GM19324 (cell line): ENCODE measurements around the gene FUOM.
A peak's percentile ranks its signal among the peaks of the same experiment; 100 is the strongest.

Experiments
- ATAC-seq: cut with Tn5 transposase; IDR thresholded peaks from one replicate; pipeline ENCODE4 v1.9.1; 2021; ENCODE audit warnings: mild to moderate bottlenecking, moderate library complexity; ENCODE audit not compliant: unreplicated experiment, low FRiP score

FUOM gene, protein sequence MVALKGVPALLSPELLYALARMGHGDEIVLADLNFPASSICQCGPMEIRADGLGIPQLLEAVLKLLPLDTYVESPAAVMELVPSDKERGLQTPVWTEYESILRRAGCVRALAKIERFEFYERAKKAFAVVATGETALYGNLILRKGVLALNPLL

DNA sequence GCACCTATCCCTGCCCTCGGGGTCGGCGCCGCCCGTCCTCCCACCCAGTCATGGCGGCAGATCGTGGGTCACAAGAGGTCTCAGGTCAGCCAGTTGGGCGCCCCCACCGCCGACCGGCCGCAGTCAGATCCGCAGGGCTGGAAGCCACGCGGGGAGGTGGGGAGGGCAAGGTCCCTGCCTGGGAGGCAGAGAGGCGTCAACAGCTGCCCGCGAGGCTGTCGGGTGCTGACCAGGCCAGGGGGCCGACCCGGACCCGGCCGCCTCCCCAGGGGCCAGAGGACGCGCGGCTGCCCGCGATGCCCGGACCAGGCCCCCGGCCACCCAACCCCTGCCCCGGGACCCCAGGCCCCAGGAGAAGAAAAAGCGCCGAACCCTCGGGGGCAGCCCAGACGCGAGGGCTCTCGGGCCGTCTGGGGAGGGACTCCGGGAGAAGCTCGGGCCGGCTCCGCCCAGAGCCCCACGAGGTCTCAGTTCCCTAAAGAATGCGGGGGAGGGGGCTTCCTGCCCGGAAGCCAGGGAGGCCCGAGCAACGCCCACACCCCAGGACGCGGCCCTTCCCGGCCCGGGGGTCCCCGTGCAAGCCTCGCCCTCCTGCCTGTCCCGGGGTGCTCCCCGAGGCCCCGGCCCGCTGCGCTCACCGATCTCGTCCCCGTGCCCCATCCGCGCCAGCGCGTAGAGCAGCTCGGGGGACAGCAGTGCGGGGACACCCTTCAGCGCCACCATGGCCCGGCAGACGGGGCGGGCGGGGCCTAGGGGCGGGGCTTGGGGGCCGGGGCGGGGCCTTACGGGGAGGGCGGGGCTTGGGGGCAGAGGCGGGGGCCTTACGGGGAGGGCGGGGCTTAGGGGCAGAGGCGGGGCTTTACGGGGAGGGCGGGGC lies at the start of gene FUOM:
FUOM (minus strand) TSS at position 735 of the 877 bp plus-strand sequence; CDS start at position 723, 12 bp downstream.
- ATAC-seq, result peak; percentile 68

DNA sequence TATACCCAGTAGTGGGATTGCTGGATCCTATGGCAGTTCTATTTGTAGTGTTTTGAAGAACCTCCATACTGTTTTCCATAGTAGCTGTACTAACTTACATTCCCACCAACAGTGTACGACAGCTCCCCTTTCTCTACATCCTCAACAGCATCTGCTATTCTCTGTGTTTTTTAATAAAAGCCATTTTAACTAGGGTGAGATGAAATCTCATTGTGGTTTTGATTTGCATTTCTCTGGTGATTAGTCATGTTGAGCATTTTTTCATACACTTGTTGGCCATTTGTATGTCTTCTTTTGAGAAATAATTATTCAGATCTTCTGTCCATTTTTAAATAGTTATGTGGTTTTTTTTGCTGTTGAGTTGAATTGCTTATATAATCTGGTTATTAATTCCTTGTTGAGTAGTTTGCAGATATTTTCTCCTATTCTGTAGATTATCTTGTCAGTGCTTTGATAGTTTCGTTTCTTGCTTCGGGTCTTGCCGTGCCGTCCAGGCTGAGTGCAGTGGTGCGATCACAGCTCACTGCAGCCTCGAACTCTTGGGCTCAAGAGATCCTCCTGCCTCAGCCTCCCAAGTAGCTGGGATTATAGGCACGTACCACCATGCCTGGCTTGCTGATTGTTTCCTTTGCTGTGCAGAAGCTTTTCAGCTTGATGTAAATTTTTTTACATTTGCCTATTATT lies 48.2 kb upstream of the FUOM start:
- ATAC-seq, result no peak

DNA sequence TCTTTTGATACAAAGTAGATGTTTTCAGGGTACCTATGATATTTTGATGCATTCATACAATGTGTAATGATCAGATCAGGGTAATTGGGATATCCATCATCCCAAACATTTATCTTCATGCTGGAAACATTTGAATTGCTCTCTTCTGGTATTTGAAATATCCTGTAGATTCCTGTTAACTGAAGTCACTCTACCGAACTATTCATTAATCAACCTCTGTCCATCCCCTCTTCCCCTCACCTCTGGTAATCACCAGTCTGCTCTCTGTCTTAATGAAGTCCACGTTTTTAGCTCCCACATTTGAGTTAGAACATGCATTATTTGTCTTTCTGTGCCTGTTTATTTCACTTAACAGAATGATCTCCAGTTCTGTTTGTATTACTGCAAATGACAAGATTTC lies 47.5 kb upstream of the FUOM start:
- no peak for ATAC-seq

DNA sequence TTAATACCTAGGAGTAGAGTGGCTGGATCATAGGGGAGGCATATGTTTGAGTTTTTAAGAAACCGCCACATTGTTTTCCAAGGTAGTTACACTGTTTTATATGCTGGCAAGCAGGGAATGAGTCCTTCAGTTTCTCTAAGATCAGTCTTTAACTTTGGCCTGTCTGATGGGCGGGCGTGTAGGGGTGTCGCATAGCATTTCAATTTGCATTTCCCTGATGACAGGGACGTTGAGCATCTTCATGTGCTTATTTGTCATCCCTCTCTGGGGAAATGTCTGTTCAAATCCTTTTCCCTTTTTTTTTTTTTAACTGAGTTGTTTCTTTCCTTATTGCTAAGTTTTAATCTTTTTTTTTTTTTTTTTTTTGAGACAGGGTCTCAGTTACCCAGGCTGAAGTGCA lies 46.0 kb upstream of the FUOM start:
- no peak for ATAC-seq

DNA sequence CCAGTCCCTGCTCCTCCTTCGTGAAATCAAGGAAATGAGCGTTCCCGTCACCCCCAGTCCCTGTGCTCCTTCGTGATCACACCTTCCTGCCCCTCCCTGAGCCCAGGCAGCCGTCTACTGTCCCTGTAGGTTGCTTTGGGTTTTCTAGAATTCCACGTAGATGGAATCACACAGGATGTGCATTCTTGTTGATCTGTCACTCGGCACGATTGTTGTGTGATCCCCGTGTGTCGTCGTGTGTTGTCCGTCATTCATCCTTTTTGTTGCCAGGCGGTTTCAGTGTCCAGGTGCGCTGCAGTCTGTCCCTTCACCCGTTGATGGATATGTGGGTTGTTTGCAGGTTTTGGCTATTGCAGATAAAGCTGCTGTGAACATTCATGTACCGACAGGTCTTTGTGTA lies 45.5 kb upstream of the FUOM start:
- ATAC-seq, result no peak

DNA sequence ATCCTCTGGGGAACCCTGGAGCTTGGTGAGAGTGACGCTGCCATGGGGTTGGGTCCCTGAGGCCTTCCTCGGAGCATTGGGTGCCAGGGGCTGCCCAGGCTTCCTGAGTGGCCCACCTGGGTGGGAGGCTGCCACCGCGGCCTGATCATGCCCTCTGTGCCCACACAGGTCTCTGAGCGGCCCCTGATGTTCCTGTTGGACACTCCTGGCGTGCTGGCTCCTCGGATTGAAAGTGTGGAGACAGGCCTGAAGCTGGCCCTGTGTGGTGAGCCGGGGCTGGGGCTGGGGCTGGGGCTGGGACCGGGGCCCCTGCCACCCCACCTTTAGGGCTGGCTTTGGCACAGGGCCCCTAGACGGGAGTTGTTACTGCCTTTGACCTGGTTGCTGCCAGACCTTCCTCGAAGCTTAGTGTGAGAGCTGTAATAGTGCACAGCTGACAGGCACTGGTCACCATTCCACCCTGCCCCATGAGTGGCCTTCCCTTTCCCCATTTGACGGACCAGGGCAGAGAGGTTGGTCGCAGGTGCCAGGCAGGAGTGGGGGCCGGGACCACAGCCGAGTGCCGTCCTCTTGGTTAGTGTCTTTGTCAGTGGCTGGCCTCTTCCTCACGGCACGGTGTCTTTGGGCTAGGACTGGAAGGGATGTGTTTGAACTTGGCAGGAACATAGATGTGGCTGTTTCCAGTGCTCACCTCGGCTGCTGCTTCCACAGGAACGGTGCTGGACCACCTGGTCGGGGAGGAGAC lies 44.3 kb upstream of the FUOM start:
- no peak for ATAC-seq

DNA sequence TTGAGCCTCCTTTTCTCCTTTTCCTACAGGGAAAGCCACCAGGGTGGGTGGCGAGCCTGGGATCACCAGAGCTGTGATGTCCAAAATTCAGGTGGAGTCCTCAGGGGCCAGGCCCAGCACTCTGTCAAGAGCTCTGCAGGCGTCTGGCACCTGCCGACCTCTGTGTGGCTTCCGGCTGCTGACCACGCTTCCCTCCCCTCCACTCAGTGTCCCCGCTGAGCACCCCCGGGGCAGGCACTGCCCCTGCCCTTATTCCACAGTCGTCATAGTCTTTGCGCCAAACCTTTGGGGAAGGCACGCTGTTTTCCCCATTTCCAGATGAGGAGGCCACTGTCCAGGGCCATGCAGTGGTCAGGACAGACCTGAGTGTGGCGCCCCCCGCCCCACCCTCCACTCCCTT lies 43.7 kb upstream of the FUOM start:
- ATAC-seq, result no peak

DNA sequence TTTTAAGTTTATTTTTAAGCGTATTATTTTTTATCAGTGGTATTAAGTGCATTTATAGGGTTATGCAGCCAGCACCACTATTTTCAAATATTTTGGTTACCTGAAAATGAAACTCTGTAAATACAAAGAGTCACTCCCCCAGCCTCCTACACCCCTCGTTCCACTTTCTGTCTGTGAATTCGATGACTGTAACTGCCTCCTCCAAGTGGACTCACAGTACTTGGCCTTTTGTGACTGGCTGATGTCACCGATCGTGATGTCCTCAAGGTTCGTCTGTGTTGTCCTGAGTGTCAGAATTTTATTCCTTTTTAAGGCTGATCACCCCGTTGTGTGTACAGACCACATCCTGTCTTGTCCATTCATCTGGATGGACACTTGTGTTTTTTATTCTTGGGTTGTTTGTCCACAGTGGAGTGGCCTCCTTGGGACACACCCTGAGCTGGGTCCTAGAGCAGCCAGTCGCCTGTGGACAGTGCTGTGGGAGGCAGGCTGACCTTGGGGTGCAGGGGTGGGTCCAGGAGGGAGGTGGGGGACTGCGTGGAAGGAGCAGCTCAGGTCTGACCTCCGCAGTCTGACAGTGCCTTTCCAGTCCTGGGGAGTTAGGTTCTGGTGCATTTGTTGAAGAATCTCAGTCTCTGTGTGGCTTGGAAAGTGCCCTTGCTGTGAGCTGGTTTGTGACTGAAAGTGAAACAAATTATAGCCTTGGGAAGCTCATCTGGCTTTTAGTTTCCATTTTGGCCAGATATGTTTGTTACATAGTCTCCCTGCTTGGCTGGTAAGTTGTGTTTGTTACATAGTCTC lies 43.0 kb upstream of the FUOM start:
- ATAC-seq, result peak; percentile 74

DNA sequence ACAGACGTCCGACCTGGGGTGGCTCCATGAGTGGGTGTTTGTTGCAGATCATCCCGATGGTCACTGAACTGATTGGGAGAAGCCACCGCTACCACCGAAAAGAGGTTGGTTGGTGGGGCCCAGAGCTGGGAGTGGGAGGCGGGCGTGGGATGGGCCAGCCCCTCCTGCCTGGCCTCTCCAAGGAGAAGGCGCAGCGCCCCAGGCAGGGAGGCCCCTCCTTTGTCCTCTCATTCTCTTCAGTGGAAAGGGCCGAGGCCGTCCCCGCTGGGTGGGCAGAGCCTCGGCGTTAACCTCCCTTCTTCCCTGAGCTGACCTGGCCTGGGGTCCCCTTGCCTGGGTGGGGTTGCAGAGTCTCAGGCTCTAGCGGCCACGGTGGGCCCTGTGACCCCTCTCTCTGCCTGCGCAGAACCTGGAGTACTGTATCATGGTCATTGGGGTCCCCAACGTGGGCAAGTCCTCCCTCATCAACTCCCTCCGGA lies 41.3 kb upstream of the FUOM start:
- ATAC-seq, result no peak

DNA sequence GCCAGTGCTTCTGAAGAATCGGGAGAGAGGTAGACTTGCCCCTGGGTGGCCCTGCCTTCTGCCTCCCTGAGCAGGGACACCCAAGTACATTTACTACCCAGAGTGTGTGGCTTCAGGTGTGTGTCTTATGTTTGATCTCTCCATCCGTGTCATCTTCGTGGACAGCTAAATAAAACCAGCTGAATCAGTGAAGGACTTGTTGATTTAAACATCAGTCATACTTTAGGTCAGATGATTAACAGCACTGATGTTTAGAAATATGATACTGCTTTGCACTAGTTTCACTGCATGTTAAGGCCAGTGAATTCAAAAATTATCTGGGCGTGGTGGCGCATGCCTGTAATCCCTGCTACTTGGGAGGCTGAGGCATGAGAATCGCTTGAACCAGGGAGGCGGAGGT lies 40.1 kb upstream of the FUOM start:
- ATAC-seq, result no peak

DNA sequence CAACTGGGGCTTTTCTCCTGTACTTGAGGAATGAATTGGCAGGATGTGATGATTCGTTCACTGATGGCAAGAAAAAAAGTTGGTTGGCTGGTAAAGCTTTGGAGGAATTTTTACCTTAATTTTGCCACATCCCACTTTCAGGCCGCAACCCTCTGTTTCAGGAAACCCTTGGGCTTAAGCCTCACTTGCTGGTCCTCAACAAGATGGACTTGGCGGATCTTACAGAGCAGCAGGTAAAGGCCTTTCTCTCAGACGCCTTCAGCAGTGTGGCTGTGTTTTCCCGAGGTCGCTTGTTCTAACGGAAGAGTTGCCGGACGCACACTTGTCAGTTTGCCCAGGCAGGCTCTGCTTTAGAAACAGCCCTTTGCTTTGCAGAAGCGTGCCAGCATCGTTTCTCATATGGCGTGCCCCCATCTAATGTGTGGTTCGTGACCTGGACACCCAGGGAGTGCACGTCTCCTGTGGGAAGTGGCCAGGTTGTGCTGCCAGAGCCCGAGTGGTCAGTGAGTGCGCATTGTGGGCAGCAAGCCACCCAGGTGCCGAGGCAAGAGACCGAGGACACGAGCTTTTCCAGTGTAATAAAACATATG lies 38.3 kb upstream of the FUOM start:
- no peak for ATAC-seq

DNA sequence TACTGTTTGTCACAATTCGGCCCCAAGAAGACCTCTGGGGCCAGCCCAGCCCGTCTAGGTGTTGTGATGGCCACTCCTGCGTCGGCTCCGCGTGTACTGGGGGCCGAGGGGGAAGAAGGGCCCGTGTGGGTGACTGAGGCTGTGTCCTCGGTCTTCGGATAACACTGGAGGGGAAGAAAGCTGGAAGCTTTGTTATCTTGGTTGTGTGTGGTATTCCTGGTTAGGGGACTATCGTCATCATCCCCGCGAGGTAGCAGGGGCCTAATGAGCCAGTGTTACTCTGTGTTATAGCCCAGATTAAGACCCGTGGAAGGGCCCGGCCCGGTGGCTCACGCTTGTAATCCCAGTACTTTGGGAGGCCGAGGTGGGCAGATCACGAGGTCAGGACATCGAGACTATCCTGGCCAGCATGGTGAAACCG lies 37.0 kb upstream of the FUOM start:
- ATAC-seq, result no peak

DNA sequence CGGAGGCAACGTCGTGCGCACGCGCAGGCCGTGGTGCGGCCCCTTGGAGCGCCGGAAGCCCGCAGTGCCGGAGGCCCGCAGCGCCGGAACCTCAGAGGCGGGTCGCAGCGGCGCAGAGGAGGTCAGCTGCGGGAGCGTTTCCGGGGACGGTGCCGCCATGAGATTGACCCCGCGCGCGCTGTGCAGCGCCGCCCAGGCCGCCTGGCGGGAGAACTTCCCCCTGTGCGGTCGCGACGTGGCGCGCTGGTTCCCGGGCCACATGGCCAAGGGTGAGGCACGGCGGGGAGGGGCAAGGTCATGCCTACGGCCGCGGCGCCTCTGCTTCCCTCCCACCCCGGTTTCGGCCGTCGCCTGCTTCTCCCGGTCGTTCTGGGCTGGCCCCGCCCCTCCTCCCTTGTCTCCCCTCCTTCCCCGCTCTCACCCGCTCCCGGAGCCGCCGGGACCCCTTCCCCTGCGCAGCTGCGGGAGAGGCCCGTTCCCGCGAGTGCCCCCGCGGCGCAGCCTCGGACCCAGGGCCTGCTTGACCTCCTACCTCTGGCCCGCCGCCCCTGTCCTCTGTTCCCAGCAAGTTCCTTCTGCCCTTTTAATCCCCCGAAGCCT lies 36.3 kb upstream of the FUOM start, which contains the start of gene MTG1:
MTG1 (plus strand) TSS at position 94 of the 600 bp plus-strand sequence; CDS start at position 158, 64 bp downstream.
- ATAC-seq, result peak; percentile 80

DNA sequence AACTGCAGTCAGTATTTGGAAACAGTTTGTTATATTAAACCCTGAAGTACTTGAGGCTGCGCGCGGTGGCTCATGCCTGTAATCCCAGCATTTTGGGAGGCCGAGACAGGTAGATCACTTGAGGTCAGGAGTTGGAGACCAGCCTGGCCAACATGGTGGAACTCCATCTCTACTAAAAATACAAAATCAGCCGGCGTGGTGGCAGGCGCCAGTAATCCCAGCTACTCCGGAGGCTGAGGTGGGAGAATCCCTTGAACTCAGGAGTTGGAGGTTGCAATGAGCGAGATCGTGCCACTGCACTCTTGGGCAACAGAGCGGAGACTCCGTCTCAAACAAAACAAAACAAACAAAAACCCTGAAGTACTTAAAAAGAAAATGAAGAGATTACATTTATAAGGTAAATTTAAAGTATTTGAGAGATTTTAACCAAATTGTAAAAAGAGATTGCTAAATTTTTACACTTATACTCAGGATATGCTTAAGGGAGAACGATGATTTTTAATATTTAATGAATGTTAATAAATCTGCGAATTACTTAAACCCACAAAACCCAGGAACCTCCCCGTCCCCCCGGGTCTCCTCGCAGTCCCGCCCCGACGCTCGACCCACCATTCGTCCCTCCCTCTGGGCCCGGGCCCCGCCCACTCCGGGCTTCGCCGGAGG lies 35.7 kb upstream of the FUOM start:
- no peak for ATAC-seq

DNA sequence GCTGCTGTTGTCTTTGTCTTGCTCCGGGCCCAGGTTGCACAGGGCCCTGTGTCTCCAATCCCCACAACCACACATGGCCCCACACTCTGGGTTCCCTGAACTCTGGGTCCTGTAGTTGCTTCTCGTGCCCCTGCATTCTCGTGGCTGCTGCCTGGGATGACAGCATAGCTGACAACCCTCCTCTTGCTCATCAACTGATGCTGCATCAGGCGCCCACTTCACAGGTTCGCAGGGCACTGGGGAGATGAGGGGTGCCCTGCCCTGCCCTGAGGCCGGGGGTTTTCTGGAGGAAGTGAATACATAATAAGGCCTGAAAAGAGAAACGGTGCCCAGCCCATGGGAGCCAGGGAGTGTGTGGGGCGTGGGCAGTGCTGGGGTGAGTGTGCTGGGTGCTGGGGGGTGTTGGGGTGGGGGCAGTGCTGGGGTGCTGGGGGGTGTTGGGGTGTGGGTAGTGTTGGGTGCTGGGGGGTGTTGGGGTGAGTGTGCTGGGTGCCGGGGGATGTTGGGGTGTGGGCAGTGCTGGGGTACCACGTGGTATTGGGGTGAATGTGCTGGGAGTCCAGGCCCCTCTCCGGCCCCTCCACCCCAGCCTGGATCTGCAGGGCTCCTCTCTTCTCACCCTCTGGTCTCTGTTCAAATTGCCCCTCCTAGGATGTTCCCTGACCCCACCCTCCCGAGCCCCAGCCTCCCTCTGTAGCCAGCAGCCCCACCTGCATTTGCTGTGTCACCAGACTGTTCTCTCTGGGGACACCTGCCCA lies 34.1 kb upstream of the FUOM start:
- no peak for ATAC-seq

DNA sequence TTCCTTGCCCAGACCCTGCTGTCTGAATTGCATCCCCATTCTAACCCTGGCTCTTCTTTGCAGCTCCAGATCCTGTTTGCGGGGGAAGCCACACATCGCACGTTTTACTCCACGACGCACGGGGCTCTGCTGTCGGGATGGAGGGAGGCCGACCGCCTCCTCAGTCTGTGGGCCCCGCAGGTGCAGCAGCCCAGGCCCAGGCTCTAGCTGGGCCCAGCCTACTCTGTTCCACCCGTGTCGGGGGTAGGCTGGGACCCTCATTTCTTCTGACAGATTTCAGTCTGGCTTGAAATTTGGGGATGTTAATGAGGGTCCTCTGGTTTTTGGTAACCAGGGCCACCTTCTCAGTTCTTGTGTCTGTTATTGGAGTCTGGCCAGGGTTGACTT lies 33.4 kb upstream of the FUOM start:
- no peak for ATAC-seq

DNA sequence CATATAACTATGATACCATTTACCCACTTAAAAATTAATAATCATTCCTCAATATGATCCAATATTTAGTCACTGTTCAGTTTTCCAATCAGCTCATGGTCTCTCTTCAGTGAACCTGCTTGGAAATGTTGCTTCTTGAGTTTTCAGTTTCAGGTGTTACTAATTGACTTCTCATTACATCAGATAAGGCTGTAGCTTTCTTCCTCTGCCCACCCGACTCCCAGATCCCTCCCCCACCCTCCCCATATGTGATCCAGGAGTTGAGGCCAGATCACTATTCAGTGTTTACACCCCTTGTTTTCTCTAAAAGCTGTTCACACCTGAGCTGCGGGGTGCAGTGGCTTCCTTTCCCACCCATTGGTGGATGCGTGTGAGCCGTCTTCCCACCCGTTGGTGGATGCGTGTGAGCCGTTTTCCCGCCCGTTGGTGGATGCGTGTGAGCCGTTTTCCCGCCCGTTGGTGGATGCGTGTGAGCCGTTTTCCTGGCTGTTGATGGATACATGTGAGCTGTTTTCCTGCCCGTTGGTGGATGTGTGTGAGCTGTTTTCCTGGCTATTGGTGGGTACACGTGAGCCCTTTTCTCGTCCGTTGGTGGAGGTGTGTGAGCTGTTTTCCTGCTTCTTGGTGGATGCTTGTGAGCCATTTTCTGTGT lies 32.9 kb upstream of the FUOM start:
- no peak for ATAC-seq
